ENCODE measurements around the gene ZFP36L1.

ZFP36L1 gene

GRCh38 chr14:68794851-68795596 is 2.2 kb upstream of the ZFP36L1 start:
- DNase-seq, result no peak

DNA sequence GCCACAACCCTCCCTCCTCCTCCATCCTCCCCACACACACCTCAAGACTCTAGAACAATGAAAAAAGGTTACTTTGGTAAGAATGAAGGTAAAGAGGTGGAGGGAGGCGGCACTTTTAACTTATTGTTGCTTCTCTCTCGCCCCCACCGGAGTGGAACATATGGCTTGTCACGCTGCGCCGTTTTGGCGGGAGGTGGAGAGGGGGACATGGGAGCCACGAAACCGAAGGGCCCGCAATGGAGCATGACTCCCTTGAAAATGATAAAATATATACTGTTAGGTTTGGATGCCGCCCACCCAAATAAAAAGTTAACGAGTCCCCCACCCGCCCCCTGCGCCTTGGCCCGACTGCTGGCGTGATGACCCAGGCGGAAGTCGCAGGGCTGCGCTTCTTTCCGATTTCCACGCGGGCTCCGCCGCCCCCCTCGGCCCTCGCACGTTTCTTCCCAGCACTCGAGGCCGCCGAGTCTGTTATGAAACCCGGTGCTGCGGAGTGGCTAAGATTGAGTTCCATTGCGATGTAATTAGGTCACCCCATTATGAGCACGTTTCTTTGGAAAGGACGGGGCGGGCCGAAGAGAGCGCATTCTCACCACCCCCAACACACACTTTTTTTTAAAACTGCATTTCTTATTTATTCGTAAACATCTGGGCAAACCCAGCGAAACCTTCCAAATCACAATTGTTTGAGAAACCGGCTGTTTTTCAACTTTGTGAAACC is 1.4 kb upstream of the ZFP36L1 start:
- no peak for DNase-seq

DNA sequence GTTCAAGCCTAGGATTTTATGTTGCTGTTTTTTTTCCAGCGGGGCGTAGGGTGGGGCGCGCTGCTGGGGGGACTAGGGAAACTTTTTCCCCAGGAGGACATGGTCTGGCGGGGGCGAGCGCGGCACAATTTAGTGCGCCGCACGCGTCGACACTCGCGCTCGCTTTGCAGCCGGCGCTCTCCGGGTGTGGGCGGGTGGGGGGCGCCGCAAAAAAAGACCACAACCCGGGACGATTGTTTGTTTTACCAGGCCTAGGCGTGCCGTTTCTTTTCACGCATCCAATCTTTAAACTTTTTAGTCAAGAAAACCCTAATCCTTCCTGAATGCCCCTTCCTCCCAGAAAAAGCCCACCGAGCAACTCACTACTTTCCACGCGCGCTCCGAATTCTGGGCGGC is 865 bp upstream of the ZFP36L1 start:
- no peak for DNase-seq

- no peak for DNase-seq
Measured at GRCh38 chr14:68792678-68792978, 239 bp downstream of the ZFP36L1 start.

GRCh38 chr14:68791902-68792677 is 777 bp downstream of the ZFP36L1 start:
- DNase-seq, result no peak

DNA sequence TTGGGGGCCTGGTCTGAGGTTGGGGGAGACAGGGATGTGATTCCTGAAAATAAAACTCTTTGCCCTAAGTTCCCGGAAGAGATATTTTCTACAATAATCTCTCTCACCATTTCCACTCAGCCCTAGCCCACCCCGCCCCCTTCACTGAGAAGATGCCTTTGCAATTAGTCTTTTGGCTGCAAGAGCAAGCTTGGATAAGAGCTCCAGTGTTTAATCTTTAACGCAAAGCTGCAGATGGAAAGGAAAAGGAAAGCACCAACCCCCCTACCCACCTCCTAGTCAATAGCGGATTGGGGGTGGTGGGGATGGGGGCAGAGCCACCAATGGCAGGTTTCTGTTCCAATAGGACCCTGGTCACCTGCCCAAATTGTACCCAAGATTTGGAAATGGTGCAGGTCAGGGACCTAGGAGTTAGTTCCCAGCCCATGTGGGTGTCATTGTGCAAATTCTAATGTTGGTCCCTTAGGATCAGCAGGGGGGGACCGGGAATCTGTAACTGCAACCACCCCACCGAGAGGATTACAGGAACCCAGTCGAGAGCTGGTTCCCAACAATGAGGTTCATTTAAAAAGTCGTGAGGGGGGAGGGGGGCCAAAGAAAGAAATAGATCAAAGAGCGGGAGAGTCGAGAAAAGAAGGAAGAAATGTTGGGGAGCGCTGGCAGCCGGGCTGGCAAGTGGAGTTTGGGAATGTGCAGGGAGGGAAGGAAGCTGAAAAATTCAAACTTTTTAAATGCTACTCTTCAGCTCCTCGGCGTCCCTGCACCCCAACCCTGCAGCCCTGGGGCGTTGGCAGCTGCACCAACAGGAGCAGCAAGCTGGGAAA is 1.6 kb downstream of the ZFP36L1 start:
- DNase-seq, result no peak

DNA sequence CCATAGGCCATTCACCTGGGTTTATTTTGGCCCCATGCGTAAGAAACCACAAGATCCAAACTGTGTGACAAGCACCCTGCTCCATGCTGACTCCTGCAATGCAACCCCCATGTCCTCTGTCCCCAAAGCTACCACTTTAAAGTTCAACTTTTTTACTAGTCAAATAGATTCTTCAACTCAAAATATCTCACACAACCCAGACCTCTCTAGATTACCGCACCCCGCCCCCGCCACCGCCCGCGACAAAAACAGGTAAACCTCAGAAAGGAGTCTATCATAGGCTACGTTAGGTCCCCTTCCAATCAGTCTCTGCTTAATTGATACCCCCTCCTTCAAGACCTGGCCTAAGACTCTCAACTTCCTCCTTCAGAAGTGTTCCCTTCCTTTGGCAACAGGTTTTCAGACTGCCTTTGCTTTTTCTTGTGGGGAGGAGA is 2.2 kb downstream of the ZFP36L1 start:
- no peak for DNase-seq

GRCh38 chr14:68789821-68790643 is 2.8 kb downstream of the ZFP36L1 start:
- no peak for DNase-seq

GRCh38 chr14:68788996-68789820 is 3.7 kb downstream of the ZFP36L1 start:
- DNase-seq, result no peak

- no peak for DNase-seq
Measured at GRCh38 chr14:68788275-68788995, 4.4 kb downstream of the ZFP36L1 start.

- DNase-seq, result no peak
Measured at GRCh38 chr14:68787092-68787992, 5.5 kb downstream of the ZFP36L1 start.

DNA sequence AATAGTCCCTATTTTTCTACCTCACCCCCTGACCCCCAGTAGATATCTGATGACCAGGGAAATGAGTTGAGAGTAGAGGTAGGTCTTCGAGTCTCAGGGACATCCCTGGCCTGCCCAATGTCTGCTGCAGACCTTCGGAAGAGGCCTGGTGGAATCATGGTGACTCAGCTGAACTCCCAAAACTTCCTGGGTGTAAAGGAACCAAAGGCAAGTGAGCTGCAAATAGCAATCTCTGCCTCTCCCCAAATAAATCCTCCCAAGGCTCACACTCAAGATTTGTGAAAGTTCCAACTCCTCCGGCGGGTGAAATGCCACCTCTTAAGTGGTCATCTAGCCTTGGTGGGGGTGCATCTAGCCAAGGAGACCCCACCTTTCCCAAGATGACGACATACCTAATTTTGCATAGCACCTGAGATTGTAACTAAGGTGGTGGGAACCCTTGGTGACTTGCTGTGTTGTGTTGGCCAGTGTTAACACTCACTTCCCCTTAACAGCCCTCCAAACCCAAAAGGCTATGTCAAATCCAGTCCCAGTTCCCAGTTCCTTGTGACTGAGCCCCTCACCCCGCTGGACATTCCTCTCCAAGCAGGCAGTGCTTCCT is 6.3 kb downstream of the ZFP36L1 start:
- DNase-seq, result no peak

DNA sequence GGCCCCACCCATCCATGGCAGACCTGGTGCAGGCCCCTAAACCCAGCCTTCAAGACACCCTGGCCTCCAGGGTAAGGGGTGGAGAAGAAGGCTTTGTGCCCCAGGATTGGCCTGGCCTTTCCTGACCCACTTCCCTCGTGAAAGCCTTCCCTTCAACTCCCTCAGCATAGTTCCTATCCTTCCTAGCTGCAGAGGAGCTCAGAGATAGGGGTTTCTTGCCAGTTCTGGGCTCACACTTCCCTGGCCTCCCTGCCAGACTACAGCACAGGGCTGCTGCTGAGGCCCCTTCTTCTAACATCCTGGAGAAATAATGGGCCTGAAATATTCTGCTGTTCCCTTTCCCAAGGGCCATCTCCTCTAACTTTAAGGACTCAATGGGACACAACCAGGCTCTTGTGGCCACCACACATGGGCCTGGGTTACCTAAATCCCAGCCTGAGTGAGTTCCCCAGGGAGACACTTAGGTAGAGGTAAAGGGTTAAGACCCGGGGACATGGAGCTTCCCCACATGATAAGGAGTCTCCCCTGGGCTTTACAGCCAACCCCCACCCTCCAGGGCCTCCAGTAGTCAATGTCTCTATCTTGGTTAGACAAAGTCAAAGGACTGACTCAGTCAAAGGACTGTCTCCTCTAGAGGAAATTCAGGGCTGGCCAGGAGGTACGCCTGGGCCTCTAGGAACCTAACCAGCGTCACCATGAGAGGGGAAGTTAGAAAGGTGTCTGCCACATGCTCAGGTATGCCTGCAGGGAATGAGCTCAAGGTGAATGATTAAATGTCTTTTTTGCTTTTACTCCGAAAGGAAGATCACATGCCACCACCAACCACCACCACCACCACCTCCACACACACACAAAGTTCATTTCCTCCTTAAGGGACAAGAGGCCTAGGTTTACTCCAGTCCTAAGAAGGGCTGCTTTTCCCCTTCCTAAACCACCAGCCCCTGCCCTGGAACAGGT is 7.1 kb downstream of the ZFP36L1 start:
- no peak for DNase-seq

GRCh38 chr14:68784978-68785533 is 7.8 kb downstream of the ZFP36L1 start:
- DNase-seq, result no peak

DNA sequence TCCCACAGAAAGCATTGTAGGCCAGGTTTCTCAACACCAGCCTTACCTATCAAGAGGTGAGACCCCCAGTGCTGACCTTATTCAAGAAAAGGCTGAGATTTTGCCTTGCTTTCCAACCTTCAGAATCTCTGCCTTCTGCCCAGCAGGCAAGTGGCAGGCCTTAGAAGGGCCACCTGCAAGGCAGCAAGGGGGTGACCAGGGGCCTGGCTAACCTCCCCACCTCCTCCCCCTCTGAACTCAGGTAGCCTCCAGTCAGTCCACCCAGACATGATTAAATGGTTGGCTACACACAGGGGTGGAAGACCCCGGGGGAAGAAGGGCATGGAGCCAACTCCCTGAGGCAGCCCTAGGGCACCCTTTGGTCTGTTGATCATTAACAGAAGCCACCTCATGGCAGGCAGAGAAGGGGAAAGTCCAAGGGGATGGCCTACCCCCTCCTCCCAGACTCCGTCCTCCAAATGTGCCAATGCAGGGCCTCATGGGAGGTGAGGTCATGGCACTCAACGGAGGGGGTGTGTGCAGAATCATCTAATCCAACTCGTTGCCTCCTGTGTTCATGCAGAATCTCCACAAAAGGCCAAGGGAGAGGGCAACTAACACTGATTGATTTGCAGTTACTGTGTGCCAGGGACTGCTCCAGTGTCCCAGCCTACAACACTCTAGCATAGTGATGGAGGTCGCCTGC is 8.5 kb downstream of the ZFP36L1 start:
- no peak for DNase-seq

- no peak for DNase-seq
Measured at GRCh38 chr14:68783408-68784225, 9.2 kb downstream of the ZFP36L1 start.

Data from cortex of kidney (tissue), 1 donor.